ENCODE results near the gene PCMTD2. TPM values are rescaled to one million over a fixed set of nuclear protein-coding genes. Genes with fewer than 3 reads are reported as not detected.
"Not testable (repeated sequence)": the region's sequence is repeated elsewhere in the genome, so short reads cannot be mapped to it uniquely, and the experiment has no call there.

The PCMTD2 gene
- total RNA-seq, 2 experiments from 2014 or later, result 47.0 to 51.7 TPM

DNA sequence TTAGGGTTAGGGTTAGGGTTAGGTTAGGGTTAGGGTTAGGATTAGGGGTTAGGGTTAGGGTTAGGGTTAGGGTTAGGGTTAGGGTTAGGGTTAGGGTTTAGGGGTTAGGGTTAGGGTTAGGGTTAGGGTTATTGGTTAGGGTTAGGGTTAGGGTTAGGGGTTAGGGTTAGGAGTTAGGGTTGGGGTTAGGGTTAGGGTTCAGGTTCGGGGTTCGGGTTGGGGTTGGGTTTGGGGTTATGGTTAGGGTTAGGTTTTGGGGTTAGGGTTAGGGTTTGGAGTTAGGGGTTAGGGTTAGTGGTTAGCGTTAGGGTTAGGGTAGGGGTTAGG is 31.7 kb downstream of the PCMTD2 start:
- POLR2A ChIA-PET; intact Hi-C loops (cut with micrococcal nuclease; ENCODE audit: unreplicated experiment); H4K20me1 ChIP-seq (ENCODE audit: insufficient read depth, low read length): not testable (repeated sequence)

DNA sequence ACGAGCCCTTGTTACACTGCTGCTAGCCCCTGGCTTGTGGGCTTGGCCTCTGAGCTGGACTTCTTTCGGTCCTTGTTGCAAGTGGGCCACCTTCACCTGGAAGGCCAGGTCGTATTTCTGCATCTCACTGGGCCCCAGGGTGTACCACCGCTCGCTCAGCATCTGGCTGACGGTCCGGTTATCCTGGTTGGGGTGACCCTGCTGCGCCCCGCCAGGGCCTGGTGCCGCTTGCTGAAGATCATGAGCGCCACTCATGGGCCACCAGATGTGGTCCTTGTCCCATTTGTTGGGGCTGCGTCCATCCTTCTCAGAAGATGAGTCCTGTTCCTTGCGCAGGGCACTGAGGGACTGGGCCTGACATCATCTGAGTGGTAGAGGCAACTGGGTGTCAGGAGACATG is 36.6 kb downstream of the PCMTD2 start:
- H3K9me3 ChIP-seq (ENCODE audit: low read length); H3K4me3 ChIP-seq (ENCODE audit: low read depth, low read length, poor library complexity, severe bottlenecking); H4K20me1 ChIP-seq (ENCODE audit: insufficient read depth, low read length); DNase-seq (ENCODE audit: low spot score); H3K4me2 ChIP-seq (ENCODE audit: low read length); H3K79me2 ChIP-seq (ENCODE audit: insufficient read depth, low read depth, low read length); POLR2A ChIA-PET; H3K9me2 ChIP-seq (ENCODE audit: insufficient read depth, low read length); H2AFZ ChIP-seq (ENCODE audit: low read length); H3K36me3 ChIP-seq (ENCODE audit: insufficient read depth, low read length); CTCF ChIA-PET (ENCODE audit: unreplicated experiment); BruUV-seq (replicated peaks); intact Hi-C loops (cut with micrococcal nuclease; ENCODE audit: unreplicated experiment); H3K27ac ChIP-seq (ENCODE audit: low read depth, low read length, poor library complexity, severe bottlenecking); H3K4me1 ChIP-seq (ENCODE audit: insufficient read depth, low read length, poor library complexity, severe bottlenecking): not testable (repeated sequence)

More for the DNA sequence above, 31.7 kb downstream of the PCMTD2 start:
- H3K4me3 ChIP-seq (ENCODE audit: low read depth, low read length, poor library complexity, severe bottlenecking); BruUV-seq (replicated peaks); H3K4me2 ChIP-seq (ENCODE audit: low read length); H3K4me1 ChIP-seq (ENCODE audit: insufficient read depth, low read length, poor library complexity, severe bottlenecking); DNase-seq (ENCODE audit: low spot score); CTCF ChIA-PET (ENCODE audit: unreplicated experiment); H3K36me3 ChIP-seq (ENCODE audit: insufficient read depth, low read length); H3K79me2 ChIP-seq (ENCODE audit: insufficient read depth, low read depth, low read length); H3K9me2 ChIP-seq (ENCODE audit: insufficient read depth, low read length); H3K27ac ChIP-seq (ENCODE audit: low read depth, low read length, poor library complexity, severe bottlenecking); H2AFZ ChIP-seq (ENCODE audit: low read length): not testable (repeated sequence)
- H3K9me3 ChIP-seq (ENCODE audit: low read length), result peaks cover 29% of the 10 kb centered on the region

DNA sequence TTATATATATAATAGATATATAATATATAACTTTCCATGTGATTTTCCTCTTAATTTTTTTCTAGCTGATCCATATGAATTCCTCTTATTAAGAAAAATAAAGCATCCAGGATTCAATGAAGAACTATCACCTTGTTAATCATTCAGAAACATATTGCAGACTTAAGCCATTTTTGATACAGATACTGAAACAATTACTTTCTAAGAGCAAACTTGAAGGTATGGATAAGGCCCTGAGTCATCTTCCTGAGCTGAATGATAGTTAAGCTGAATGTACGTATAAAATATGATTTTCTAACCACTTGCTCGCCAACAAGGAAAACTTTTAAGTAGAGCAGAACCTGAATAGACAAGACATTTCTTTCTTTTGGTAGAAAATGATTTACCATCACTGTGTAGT is 47.5 kb downstream of the PCMTD2 start:
- CTCF ChIA-PET (ENCODE audit: unreplicated experiment); H3K36me3 ChIP-seq (ENCODE audit: insufficient read depth, low read length); H3K79me2 ChIP-seq (ENCODE audit: insufficient read depth, low read depth, low read length); H3K9me2 ChIP-seq (ENCODE audit: insufficient read depth, low read length); H3K4me3 ChIP-seq (ENCODE audit: low read depth, low read length, poor library complexity, severe bottlenecking); BruUV-seq (replicated peaks); DNase-seq (ENCODE audit: low spot score); H3K27ac ChIP-seq (ENCODE audit: low read depth, low read length, poor library complexity, severe bottlenecking); H3K4me2 ChIP-seq (ENCODE audit: low read length); H4K20me1 ChIP-seq (ENCODE audit: insufficient read depth, low read length); intact Hi-C loops (cut with micrococcal nuclease; ENCODE audit: unreplicated experiment); H3K4me1 ChIP-seq (ENCODE audit: insufficient read depth, low read length, poor library complexity, severe bottlenecking); H2AFZ ChIP-seq (ENCODE audit: low read length); POLR2A ChIA-PET; H3K9me3 ChIP-seq (ENCODE audit: low read length): not testable (repeated sequence)

DNA sequence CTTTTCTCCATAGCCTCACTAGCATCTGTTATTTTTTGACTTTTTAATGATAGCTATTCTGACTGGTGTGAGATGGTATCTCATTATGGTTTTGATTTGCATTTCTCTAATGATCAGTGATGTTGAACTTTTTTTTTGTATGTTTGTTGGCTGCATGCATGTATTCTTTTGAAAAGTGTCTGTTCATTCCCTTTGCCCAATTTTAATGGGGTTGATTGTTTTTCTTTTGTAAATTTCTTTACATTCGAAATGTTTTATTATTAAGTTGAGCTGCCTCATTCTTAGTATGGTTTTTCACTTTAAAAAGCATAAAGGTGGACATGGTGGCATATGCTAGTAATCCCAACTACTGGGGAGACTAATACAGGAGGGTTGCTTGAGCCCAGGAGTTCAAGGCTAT is 58.2 kb downstream of the PCMTD2 start:
- H3K36me3 ChIP-seq (ENCODE audit: insufficient read depth, low read length); intact Hi-C loops (cut with micrococcal nuclease; ENCODE audit: unreplicated experiment); CTCF ChIA-PET (ENCODE audit: unreplicated experiment); H3K9me2 ChIP-seq (ENCODE audit: insufficient read depth, low read length); H3K79me2 ChIP-seq (ENCODE audit: insufficient read depth, low read depth, low read length); DNase-seq (ENCODE audit: low spot score); BruUV-seq (replicated peaks); POLR2A ChIA-PET; H3K27ac ChIP-seq (ENCODE audit: low read depth, low read length, poor library complexity, severe bottlenecking); H4K20me1 ChIP-seq (ENCODE audit: insufficient read depth, low read length); H3K4me1 ChIP-seq (ENCODE audit: insufficient read depth, low read length, poor library complexity, severe bottlenecking); H3K4me3 ChIP-seq (ENCODE audit: low read depth, low read length, poor library complexity, severe bottlenecking); H2AFZ ChIP-seq (ENCODE audit: low read length); H3K4me2 ChIP-seq (ENCODE audit: low read length); H3K9me3 ChIP-seq (ENCODE audit: low read length): not testable (repeated sequence)

DNA sequence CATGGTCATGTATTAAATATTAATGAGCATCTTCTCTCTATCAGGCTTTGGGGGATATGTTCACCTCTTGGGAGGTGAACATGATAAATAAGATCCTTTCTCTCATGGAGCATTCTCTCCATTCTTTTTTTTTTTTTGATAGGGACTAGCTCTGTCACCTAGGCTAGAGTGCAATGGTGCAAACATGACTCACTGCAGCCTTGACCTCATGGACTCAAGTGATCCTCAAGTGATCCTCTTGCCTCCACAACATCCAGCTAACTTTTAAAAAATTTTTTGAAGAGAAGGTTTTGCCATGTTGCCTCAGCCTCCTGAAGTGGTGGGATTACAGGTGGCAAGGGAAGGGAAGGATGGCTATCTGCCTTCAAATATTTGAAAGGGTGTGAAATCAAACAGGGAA is 59.8 kb downstream of the PCMTD2 start:
- POLR2A ChIA-PET; H3K4me3 ChIP-seq (ENCODE audit: low read depth, low read length, poor library complexity, severe bottlenecking); H2AFZ ChIP-seq (ENCODE audit: low read length); H3K27ac ChIP-seq (ENCODE audit: low read depth, low read length, poor library complexity, severe bottlenecking); BruUV-seq (replicated peaks); H4K20me1 ChIP-seq (ENCODE audit: insufficient read depth, low read length); CTCF ChIA-PET (ENCODE audit: unreplicated experiment); H3K4me2 ChIP-seq (ENCODE audit: low read length); H3K9me3 ChIP-seq (ENCODE audit: low read length); DNase-seq (ENCODE audit: low spot score); H3K79me2 ChIP-seq (ENCODE audit: insufficient read depth, low read depth, low read length); H3K4me1 ChIP-seq (ENCODE audit: insufficient read depth, low read length, poor library complexity, severe bottlenecking); intact Hi-C loops (cut with micrococcal nuclease; ENCODE audit: unreplicated experiment); H3K36me3 ChIP-seq (ENCODE audit: insufficient read depth, low read length); H3K9me2 ChIP-seq (ENCODE audit: insufficient read depth, low read length): not testable (repeated sequence)

DNA sequence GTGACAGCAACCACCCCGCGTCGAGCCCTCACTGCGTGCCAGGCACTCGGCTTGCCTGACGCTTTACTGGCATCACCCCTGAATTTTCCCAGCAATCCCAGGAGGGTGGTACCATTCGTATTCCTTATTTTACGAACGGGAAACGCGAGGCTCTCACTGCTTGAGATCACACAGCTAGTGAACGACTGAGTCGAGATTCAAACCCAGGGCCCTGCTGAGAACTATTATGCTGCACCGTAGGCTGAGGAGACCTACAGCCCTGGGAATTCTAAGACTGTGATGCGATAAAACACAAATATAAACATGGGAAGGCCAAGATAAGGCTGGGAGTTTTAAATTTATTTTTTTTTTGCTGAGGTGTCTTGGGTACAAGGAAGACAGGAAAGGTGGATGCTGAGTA is 60.3 kb downstream of the PCMTD2 start:
- H3K9me3 ChIP-seq (ENCODE audit: low read length); CTCF ChIA-PET (ENCODE audit: unreplicated experiment); intact Hi-C loops (cut with micrococcal nuclease; ENCODE audit: unreplicated experiment); POLR2A ChIA-PET; H3K4me1 ChIP-seq (ENCODE audit: insufficient read depth, low read length, poor library complexity, severe bottlenecking); H4K20me1 ChIP-seq (ENCODE audit: insufficient read depth, low read length); H2AFZ ChIP-seq (ENCODE audit: low read length); H3K4me2 ChIP-seq (ENCODE audit: low read length); H3K27ac ChIP-seq (ENCODE audit: low read depth, low read length, poor library complexity, severe bottlenecking); H3K9me2 ChIP-seq (ENCODE audit: insufficient read depth, low read length); BruUV-seq (replicated peaks); DNase-seq (ENCODE audit: low spot score); H3K79me2 ChIP-seq (ENCODE audit: insufficient read depth, low read depth, low read length); H3K36me3 ChIP-seq (ENCODE audit: insufficient read depth, low read length); H3K4me3 ChIP-seq (ENCODE audit: low read depth, low read length, poor library complexity, severe bottlenecking): not testable (repeated sequence)

DNA sequence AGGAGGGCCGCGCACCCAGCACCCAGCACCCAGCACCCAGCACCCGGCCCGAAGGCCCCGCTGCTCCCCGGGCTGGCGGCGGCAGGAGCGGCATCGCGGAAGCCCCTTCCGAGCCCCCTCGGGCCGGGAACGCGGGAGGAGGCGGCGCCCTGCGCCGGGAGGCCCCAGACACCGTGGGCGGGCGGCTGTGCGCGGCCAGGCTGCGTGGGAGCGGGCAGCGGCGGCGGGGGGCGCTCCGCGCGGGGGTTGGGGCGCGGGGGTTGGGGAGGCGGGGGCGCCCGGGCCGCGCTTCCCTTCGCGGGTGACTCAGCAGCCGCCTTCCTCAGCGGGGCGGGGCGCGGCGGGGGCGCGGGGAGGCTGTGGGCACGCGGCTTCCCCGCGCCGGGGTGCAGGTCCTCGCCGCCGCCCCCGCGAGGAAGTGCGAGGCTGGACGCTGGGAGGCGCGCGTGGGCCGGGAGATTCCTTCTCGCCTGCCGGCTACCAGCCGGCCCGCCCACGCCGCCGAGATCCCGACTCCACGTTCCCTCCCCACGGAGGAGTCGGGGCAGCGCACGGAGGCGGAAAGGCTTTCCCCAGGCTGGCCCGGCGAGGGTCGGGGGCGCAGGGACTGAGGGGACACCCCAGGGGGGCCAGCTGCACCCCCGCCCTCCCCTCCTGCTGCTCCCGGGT is 61.0 kb downstream of the PCMTD2 start:
- CTCF ChIA-PET (ENCODE audit: unreplicated experiment); H2AFZ ChIP-seq (ENCODE audit: low read length); H3K4me2 ChIP-seq (ENCODE audit: low read length); H3K9me3 ChIP-seq (ENCODE audit: low read length); DNase-seq (ENCODE audit: low spot score); BruUV-seq (replicated peaks); H3K4me3 ChIP-seq (ENCODE audit: low read depth, low read length, poor library complexity, severe bottlenecking); POLR2A ChIA-PET; H3K9me2 ChIP-seq (ENCODE audit: insufficient read depth, low read length); H3K79me2 ChIP-seq (ENCODE audit: insufficient read depth, low read depth, low read length); H3K4me1 ChIP-seq (ENCODE audit: insufficient read depth, low read length, poor library complexity, severe bottlenecking); intact Hi-C loops (cut with micrococcal nuclease; ENCODE audit: unreplicated experiment); H4K20me1 ChIP-seq (ENCODE audit: insufficient read depth, low read length); H3K27ac ChIP-seq (ENCODE audit: low read depth, low read length, poor library complexity, severe bottlenecking); H3K36me3 ChIP-seq (ENCODE audit: insufficient read depth, low read length): not testable (repeated sequence)

Measured in OCI-LY7 (cell line).